Activated CD4-positive, alpha-beta T cell treated with anti-CD3 and anti-CD28 coated beads, Interleukin-2, Interleukin-6, amounts not matched to agents 100 ng/mL and 50 ng/mL, durations not matched to agents 16 hours and 8 hours (primary cell): ENCODE results near the gene STAC.
"Not testable (repeated sequence)": the region's sequence is repeated elsewhere in the genome, so short reads cannot be mapped to it uniquely, and the experiment has no call there.

Experiments
- DNase-seq: peaks from one replicate; pipeline ENCODE4 v3.0.0-alpha.2; 2020

The STAC gene

GRCh38 chr3:36417237-36417636, 36.9 kb downstream of the STAC start:
- DNase-seq: no peak

- DNase-seq: no peak
These were observed 38.0 kb downstream of the STAC start for GRCh38 chr3:36418296-36418695.

GRCh38 chr3:36428445-36428844, 48.1 kb downstream of the STAC start:
- no peak for DNase-seq

DNA sequence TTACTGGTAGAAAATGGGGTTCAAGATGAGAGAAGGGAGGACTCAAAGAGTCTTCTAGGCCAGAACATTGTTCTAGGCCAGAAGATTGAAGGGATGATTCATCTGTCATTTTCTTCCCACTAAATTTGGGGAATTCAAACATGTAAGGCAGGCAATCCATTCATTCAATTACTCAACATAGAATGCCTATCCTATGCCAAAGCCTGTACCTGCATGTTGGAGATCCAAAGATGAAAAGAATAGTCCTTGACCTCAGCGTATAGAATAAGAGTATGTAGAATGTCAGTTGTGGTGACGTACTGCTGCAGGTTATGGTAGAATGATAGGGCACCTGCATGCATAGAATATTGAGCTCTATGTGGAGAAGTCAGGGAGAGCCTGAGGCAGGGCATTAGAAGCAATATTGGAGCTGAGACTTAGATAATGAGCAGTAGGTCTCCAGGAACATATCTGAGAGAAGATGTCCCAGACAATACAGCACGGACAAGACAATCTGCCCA, 49.7 kb downstream of the STAC start:
- DNase-seq: no peak

DNA sequence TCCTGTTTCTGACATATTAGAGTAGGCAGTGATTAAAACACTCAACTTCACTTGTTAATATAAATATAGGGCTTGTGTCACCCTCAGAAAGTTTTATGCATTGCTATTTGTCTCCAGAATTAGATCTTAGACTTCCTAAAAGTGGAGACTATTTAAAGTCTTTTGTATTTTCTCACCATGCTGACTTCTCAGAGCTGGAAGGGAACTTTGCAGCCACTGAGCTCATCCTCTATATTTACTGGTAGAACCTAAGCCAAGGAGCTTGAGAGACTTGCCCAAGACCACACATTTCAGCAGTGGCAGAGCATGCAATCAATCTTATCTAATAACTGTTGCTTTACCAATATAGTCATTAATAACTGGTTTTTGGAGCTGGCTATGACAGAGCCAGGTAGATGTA, 53.2 kb downstream of the STAC start:
- no peak for DNase-seq

DNA sequence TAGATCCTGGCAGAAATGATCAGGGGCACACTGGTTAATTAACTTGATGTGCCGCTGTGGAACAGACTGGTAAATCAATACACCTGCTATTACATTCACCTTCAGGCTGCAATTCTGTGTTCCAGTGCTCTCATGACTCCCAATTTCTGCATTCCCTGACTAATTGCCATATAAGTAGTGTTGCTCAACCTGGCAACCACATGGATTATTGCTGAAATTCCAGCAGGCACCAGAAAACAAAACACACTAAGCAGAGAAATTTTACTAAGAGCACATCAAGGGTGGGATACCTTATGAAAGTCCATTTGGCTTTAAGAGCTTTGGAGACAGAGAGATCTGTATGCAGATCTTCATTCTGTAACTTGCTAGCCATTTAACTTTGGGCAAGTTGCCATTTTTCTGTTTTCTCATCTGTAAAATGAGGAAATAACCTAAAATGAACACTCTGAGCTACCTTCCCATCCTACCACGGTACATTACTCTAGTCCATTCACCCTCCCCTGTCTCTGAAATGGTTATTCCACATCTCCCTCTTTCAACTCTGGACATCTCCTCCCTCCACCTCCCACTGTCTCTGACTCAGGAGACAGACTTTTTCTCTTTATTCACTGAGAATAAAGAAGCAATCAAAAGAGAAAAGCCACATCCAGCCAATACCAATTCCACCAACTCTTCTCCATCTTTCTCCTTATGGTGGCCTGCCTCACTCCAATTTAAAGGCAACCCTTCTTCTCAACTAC, 54.6 kb downstream of the STAC start:
- DNase-seq: no peak

- DNase-seq: no peak
These were observed 62.9 kb downstream of the STAC start for GRCh38 chr3:36443028-36443686.

GRCh38 chr3:36444909-36445308, 64.6 kb downstream of the STAC start:
- no peak for DNase-seq

- DNase-seq: no peak
These were observed 66.0 kb downstream of the STAC start for GRCh38 chr3:36446276-36446675.

DNA sequence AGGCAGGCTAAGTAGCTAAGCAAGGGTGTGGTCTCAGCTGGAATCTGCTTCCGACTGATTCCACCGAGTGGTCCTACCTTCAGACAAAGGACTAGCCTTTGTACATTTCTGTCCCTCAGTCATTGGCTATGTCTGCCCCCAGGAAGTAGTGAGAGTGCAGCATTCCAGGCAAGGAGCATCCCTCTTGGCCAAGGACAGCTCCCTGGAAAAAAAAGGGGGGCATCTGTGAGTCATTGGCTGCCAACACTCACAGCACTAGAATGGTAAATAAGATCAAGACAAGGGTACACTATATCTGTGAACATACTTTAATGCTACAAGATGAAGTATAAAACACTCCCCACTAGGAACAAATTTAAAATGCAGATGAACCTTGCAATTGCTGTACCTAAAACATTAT, 66.8 kb downstream of the STAC start:
- DNase-seq: no peak

GRCh38 chr3:36451816-36452215, 71.5 kb downstream of the STAC start:
- no peak for DNase-seq

DNA sequence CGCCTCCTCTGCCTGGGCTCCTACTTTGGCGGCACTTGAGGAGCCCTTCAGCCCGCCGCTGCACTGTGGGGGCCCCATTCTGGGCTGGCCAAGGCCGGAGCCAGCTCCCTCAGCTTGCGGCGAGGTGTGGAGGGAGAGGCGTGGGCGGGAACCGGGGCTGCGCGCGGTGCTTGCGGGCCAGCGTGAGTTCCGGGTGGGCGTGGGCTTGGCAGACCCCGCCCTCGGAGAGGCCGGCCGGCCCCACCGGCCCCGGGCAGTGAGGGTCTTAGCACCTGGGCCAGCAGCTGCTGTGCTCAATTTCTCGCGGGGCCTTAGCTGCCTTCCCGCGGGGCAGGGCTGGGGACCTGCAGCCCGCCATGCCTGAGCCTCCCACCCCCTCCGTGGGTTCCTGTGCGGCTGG, 72.9 kb downstream of the STAC start:
- DNase-seq: not testable (repeated sequence)

GRCh38 chr3:36453896-36454295, 73.6 kb downstream of the STAC start:
- not testable (repeated sequence) for DNase-seq

DNA sequence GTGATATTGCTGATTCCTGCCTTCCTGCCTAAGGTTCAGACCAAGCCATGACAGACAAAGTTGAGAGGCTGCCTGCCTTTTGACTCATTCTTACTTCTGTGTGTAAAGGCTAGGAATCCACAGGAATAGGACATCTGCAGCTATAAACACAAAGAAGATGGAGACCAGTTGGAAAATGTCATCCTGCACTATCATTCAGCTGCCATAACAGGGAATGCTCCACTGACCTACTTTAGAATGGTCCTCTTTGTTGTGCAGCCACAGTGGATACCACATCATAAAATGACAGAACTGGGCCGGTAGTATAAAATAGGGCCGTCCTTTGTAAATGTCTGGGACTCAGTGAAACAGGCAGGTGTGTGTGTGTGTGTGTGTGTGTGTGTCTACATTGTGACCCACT, 75.1 kb downstream of the STAC start:
- no peak for DNase-seq

- no peak for DNase-seq
These were observed 76.5 kb downstream of the STAC start for GRCh38 chr3:36456784-36457183.

DNA sequence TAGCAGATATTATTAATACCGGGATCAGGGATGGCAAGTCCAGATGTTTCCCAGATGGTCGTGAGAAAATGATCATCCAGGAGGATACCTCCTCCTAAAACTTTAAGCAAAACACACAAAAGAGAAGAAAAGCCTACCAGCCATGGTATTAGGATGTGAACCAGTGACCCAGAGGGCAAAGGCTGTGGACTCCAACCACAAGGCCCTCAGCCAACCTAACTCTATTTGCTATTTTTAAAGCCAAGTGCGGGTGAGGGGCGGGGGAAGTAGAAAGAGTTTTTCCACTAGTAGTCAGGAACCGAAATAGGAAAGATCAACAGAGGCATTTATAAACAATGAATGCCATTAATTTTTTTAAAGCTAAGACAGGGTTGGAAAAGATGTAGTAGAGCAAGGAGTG, 77.4 kb downstream of the STAC start:
- no peak for DNase-seq

GRCh38 chr3:36459177-36459576, 78.9 kb downstream of the STAC start:
- no peak for DNase-seq

DNA sequence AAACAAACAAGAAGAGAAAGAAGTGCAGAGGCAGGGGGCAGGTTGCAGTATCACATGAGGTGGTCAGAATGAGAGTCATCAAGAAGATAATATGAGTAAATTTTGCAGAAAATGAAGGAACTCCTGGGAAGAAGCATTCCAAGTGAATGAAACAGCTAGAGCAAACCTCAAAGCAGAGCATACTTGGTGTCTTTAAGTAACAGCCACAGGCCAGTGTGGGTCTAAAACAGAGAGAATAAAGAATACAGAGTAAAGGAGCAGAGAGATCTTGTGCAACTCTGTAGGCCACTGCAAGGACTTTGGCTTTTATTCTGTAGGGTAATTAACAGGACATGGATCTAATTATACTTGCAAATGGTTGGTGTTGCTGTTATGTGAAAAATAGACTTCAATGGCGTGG, 81.3 kb downstream of the STAC start:
- DNase-seq: no peak

- not testable (repeated sequence) for DNase-seq
These were observed 91.7 kb downstream of the STAC start for GRCh38 chr3:36472045-36472444.

GRCh38 chr3:36475558-36475957, 95.3 kb downstream of the STAC start:
- DNase-seq: no peak

GRCh38 chr3:36476286-36476942, 96.1 kb downstream of the STAC start:
- no peak for DNase-seq

- no peak for DNase-seq
These were observed 97.4 kb downstream of the STAC start for GRCh38 chr3:36477655-36478054.

- no peak for DNase-seq
These were observed 100.8 kb downstream of the STAC start for GRCh38 chr3:36480911-36481648.
